Measurements from ENCODE around the gene CMKLR1.

Gene CMKLR1

DNA sequence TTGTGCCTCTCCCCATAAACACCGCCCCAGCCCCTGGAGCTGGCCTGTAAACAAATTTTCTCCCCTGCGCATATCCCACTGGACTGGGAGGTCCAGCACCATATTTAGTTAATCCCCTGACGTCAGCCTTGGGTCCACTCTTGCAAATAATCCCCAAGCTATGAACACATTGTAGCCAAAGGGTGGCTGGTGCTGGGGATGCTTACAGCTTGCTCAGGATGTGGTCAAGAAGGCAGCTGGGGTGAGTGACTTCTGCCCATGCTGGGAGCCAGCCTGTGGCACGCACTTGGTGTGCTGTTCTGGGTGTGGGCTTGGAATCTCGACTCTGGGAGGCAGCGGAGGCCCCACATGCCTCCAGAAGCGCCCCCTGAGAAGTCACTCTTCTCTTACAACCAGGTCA lies 32.1 kb downstream of the CMKLR1 start:
- TF ChIP-seq, protein P1, sequence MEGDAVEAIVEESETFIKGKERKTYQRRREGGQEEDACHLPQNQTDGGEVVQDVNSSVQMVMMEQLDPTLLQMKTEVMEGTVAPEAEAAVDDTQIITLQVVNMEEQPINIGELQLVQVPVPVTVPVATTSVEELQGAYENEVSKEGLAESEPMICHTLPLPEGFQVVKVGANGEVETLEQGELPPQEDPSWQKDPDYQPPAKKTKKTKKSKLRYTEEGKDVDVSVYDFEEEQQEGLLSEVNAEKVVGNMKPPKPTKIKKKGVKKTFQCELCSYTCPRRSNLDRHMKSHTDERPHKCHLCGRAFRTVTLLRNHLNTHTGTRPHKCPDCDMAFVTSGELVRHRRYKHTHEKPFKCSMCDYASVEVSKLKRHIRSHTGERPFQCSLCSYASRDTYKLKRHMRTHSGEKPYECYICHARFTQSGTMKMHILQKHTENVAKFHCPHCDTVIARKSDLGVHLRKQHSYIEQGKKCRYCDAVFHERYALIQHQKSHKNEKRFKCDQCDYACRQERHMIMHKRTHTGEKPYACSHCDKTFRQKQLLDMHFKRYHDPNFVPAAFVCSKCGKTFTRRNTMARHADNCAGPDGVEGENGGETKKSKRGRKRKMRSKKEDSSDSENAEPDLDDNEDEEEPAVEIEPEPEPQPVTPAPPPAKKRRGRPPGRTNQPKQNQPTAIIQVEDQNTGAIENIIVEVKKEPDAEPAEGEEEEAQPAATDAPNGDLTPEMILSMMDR (IDR thresholded peaks at IDR 0.05; ENCODE audit: control insufficient read depth, insufficient read depth, low read depth, low read length, missing control alignments), result no peak
- peak; percentile 98 for DNase-seq (ENCODE audit: low read depth)
- no peak overlapping the region for H3K4me3 ChIP-seq (ENCODE audit: control insufficient read depth, low read depth, low read length)

DNA sequence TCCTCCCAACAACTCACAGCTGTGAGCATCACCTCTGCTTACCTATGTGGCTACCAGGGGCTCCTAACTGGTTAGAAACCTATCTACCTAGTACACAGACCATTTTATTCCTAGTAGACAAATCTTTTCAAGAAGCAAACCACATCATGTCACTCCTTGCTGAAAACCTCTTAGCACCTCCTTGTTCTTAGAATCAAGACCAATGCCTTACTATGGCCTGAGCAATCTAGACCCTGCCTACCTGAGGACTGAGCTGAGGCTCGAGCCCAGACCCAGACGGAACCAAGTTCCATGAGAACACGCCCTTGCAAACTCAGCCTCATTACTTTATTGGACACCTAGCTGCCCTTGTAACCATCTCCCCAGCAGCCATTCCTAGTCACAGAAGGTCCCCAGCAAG lies 32.6 kb downstream of the CMKLR1 start:
- DNase-seq (ENCODE audit: low read depth), result no peak
- H3K4me3 ChIP-seq (ENCODE audit: control insufficient read depth, low read depth, low read length), result no peak overlapping the region
- TF ChIP-seq, protein P1 (IDR thresholded peaks at IDR 0.05; ENCODE audit: control insufficient read depth, insufficient read depth, low read depth, low read length, missing control alignments), result no peak

DNA sequence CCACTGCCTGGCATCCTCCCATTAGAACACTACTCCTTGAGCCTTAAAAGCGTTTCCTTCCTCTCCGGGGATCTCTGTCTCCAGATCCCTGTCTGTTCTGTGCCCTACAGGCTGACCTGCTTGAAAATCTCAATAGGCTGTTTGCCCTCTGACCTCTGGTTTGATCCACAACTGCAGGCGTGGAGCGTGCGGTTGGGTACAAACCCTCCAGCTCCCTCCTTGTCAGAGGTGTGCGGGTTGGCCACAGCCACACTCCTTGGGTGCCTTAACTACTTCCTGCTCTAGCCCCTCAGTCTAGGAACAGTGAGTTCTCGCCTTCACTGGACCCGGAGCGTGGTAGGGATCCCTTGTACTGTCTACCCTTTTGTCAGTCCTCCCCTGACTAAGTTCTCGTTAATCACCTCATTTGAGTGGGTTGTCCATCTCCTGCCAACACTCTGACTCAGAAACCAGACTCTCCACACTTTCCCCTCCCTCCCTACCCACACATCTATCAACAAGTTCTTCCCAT lies 33.1 kb downstream of the CMKLR1 start:
- DNase-seq (ENCODE audit: low read depth), result peak; percentile 90
- H3K4me3 ChIP-seq (ENCODE audit: control insufficient read depth, low read depth, low read length), result peak overlapping the region; percentile 5
- TF ChIP-seq, protein P1 (IDR thresholded peaks at IDR 0.05; ENCODE audit: control insufficient read depth, insufficient read depth, low read depth, low read length, missing control alignments), result no peak

DNA sequence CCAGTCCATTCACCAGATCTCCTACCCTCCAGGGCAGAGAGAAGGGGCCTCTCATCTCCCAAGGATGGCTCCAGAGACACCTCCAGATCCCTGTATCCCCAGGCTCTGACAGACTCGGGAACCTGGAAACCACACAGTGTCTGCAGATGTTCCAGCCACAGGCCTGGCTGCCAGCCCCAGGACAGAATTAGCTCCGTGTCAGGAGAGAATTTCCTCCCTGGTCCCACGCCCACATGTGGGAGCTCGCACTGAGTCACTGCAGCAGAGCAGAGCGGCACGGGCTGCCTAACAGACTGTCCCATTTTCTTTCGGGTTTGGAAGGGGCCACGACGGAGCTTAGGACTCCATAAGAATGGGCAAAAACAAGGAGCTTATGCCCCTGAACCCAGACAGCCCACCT lies 33.6 kb downstream of the CMKLR1 start:
- TF ChIP-seq, protein P1 (IDR thresholded peaks at IDR 0.05; ENCODE audit: control insufficient read depth, insufficient read depth, low read depth, low read length, missing control alignments), result no peak
- peak; percentile 93 for DNase-seq (ENCODE audit: low read depth)
- peak overlapping the region; percentile 5 for H3K4me3 ChIP-seq (ENCODE audit: control insufficient read depth, low read depth, low read length)

DNA sequence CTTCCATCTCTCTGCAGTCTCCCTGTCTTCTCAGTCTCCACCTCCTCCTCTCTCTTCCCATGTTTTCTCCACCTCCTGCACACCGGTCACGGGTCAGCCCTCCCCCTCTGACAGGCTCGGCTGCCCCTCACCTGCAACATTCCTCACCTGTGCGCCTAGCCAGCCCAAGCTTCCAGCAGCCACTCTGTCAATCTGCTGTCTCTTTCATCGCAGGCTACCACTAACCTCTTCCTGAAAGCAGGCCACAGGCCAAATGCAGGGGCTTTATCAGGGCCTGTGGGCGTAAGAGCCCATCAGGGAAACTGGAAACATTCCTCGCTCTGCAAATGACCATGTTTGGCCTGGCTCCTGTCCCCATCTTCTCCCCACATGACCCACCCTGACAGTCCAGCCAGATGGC lies 34.5 kb downstream of the CMKLR1 start:
- H3K4me3 ChIP-seq (ENCODE audit: control insufficient read depth, low read depth, low read length), result no peak overlapping the region
- TF ChIP-seq, protein P1 (IDR thresholded peaks at IDR 0.05; ENCODE audit: control insufficient read depth, insufficient read depth, low read depth, low read length, missing control alignments), result no peak
- no peak for DNase-seq (ENCODE audit: low read depth)

DNA sequence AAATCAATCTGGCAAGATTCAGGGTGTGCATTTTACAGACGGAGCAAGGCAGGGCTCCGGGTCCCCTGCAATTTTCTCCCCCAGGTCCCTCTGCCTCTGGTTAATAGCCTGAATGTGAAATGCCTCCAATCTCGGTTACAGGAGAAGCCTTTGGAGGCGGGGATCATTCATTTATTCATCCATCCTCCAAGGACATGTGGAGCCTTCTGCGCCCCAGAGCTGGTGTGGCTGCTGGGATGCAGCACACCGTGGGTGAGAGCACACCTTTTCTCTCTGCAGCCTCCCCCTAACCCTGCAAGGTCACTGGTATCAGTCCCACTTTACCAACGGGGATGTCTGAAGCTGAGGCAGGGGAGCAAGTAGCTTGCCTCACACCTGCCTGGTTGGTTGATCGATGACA lies 35.4 kb downstream of the CMKLR1 start:
- no peak overlapping the region for H3K4me3 ChIP-seq (ENCODE audit: control insufficient read depth, low read depth, low read length)
- no peak for DNase-seq (ENCODE audit: low read depth)
- TF ChIP-seq, protein P1 (IDR thresholded peaks at IDR 0.05; ENCODE audit: control insufficient read depth, insufficient read depth, low read depth, low read length, missing control alignments), result no peak
